NCI-H446 (cell line): ENCODE data around the gene CSTB.
"Not testable (repeated sequence)": the region's sequence is repeated elsewhere in the genome, so short reads cannot be mapped to it uniquely, and the experiment has no call there.

Source experiments
- DNase-seq, 2 experiments: peaks; one replicate each; lab custom pipeline; 2025; lab: John Stamatoyannopoulos, UW

Gene CSTB

DNA sequence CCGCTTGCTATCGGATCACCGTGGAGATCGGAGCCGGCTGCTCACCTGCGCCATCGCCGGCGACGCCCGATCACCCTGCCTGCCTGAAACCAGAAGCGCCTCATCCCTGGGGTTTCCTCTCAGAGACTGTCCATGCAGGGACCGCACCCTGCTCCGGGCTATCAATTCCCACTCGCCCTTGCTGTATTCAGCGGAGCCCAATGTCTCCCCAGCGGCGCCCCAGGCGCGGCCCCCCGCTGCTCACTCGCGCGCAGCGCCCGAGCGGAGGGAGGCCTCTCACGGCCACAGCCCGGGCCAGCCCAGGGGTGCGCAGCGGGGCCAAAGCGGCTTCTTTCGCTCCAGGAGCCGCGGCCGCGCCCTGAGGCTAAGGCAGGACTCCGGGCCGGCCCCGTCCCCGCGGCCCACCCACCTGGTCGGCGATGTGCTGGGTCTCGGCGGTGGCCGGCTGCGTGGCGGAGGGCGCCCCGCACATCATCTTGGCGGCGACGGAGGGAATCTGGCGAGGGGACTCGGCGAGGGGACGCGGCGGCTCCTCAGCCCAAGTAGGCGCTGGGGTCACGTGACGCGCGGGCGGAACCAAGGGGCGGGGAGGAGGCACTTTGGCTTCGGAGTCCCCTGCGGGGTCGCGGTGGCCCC lies at the start of gene CSTB:
Gene CSTB (minus strand): TSS at position 514 of the 636 bp plus-strand sequence. CDS start 39 bp downstream, at position 475.
- DNase-seq, result peak in 1 of 2 experiments; percentile 82

DNA sequence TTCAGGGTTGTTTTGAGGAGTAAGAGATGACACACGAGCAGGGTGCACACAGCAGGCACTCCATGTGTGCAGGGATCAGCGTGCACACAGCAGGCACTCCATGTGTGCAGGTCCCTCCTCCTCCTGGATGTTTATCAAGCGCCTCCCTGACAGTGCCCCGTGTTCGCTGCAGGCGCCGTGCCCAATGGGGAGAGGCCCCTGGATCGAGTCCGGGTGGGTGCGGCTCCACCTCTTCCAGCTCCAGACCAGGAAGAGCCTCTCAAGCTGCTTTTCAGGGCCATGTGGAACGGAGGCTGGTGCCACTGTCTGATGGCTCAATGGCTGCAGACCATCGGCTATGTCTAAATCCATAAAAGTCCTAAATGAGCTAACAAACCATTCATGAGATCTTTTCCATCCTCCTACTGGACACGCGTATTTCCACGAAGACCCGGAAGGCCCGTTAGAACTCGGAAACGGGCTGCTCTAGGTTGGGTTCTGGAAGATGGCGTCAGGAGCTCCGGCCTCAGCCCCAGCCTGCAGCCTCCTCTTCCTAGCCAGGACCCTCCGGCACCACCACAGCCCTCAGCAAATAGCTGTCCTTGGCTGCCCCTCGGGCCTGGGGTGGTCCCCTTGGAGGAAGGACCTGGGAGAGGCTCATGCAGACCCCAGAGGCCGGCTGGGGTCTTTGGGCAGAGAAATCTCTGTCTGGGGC lies 49.3 kb upstream of the CSTB start:
- no peak for DNase-seq

DNA sequence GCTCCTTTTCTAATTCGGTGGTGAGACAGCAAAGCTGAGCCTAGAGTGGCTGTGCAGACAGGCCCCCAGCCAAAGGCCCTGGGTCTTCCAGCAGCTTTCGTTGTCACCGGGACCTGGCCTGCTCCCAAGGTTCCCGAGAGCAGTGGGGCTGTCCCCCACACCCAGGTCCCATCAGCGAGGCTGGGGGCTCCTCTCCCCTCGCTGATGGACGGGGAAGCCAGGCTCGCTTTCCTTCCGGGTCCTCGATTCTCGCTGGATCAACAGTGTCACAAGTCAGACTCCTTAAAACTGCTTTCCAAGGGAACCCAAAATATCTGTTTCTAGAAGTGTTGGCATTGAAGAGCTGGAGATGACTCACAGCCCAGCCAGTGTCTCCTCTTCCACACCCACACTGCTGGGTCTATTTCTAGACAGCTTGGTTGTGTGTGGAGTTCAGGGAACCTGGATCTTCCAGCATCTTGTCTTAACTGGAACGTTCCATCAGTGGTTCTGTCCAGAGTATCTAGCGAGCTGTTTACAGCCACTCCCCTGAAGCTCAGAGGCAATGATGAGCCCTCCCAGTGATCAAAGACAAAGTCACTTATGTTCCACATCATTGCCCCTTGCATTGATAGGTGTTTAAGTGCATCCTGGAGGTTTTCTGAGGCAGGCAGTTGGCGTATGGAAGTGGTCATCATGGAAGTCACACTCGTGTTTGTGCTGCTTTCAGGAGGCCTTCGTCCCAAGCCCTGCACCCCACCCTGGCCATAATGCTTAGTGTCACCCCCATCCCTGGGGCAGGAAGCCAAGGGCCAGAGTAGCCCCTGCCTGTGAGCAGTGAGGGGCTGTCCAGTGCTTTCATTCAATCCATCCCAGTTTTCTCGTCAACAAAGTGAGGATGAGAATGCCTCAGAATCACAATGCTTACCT lies 48.5 kb upstream of the CSTB start:
- peak in 1 of 2 experiments; percentile 16 for DNase-seq

DNA sequence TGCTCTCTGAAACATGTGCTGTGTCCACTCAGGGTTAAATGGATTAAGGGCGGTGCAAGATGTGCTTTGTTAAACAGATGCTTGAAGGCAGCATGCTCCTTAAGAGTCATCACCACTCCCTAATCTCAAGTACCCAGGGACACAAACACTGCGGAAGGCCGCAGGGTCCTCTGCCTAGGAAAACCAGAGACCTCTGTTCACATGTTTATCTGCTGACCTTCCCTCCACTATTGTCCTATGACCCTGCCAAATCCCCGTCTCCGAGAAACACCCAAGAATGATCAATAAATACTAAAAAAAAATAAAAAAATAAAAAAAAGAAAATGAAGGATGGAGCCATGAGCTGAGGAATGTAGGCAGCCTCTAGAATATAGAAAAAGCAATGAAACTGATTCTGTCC lies 46.6 kb upstream of the CSTB start:
- DNase-seq, result not testable (repeated sequence)

DNA sequence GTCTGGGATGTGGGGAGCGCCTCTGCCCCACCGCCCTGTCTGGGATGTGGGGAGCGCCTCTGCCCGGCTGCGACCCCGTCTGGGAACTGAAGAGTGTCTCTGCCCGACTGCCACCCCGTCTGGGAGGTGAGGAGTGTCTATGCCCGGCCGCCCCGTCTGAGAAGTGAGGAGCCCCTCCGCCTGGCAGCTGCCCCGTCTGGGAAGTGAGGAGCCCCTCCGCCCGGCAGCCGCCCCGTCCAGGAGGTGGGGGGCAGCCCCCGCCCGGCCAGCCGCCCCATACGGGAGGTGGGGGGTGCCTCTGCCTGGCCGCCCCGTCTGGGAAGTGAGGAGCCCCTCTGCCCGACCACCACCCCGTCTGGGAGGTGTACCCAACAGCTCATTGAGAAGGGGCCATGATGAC lies 46.1 kb upstream of the CSTB start:
- not testable (repeated sequence) for DNase-seq

DNA sequence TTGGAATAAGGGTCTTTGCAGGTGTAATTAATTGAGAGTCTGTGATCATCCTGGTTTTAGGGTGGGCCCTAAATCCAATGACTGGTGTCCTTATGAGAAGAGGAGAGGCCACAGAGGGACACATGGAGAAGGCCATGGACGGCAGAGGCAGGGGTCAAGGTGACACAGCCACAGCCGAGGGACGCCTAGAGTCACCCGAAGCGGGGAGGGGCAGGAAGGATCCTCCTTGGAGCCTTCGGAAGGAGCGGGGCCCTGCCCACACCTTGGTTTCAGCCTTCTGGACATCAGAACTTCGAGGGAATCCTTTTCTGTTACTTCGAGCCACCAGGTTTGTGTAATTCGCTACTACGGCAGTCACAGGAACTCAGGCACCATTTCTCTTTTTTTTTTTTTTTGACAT lies 44.4 kb upstream of the CSTB start:
- DNase-seq, result no peak

DNA sequence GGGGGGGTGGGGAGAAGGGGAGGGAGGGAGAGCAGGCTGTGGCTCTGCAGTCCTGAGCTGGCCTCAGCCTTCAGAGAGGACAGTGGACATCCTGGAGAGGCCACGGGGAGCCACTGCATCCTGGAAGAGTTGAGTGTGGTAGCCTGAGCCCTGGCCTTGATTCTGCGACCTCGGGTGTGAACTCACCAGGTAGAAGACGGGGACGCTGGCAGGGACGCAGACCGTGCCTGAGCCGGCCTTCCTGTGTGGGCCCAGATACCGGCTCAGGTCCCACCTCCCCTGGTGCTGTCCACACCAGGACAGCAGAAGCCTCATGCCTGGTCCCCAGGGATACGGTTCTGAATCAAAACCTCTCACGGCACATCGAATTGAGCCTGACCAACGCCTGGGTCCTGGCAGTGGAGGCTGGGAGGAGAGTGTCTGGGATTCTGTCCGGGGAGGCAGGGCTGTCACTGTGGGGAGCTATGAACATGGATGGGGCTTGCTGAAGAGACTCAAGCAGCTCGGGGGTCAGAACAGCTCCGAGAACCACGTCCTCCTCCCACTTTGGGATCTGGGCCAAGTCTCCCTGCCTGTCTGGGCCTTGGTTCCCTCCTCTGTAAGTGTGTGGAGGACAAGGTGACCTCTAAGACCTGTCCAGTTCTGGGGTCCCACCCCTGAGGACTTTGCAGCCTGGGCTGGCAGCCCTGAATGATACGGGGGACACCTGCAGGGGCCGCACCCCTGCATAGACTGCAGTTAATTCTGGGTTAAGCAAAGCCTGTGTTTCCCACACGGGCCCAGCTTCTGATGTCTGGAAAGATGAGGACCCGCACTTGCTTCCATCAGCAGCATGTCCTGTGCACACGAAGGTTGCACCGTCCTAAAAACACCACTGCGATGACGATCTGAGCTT lies 43.6 kb upstream of the CSTB start:
- DNase-seq, result no peak

- no peak for DNase-seq
Measured at GRCh38 chr21:43818685-43819084, 42.6 kb upstream of the CSTB start.

- DNase-seq, result no peak
Measured at GRCh38 chr21:43817157-43818086, 41.3 kb upstream of the CSTB start.

DNA sequence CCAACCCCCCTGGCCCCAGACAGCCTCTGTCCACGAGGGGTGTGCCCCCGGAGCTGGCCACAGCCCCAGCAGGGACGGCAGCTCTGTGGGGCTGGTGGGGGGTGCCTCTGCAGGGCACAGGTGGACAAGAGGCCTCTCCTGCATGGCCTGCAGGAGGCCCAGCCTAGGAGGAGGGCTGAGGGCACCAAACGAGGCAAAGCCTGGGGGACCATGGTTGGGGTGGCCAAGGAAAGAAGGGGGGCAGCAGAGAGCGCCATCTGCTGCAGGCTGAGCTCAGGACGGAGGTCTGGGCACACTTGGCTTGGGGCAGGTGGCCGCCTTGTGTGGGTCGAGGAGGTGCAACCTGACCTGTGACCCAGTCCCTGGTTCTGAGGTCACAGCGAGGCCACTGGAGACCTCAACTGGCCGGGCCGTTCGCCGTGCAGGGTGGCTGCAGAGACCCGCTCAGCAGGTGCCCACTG lies 40.5 kb upstream of the CSTB start:
- no peak for DNase-seq

- DNase-seq, result no peak
Measured at GRCh38 chr21:43815991-43816390, 39.9 kb upstream of the CSTB start.

DNA sequence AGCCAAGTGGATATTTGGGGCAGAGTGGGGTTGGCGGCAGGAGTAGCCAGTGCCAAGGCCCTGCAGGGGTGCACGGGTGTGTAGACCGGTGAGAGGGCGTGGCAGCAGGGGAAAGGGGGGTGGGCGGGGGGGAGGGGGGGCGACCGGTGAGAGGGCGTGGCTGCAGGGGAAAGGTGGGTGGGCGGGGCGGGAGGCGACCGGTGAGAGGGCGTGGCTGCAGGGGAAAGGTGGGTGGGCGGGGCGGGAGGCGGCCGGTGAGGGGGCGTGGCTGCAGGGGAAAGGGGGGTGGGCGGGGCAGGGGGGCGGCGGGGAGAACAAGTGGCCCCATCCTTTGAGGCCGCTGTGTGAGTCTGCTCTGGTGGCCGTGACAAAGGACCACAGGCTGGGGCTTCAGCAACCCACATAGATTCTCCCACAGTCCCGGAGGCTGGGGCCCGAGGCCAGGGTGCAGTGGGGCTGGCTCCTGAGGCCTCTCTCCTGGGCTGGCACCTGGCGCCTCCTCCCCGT lies 39.1 kb upstream of the CSTB start:
- no peak for DNase-seq

- DNase-seq, result peak in 1 of 2 experiments; percentile 28
Measured at GRCh38 chr21:43814215-43815106, 38.4 kb upstream of the CSTB start.

- DNase-seq, result no peak
Measured at GRCh38 chr21:43813656-43813980, 37.5 kb upstream of the CSTB start.

GRCh38 chr21:43812957-43813655 lies 37.0 kb upstream of the CSTB start:
- no peak for DNase-seq

DNA sequence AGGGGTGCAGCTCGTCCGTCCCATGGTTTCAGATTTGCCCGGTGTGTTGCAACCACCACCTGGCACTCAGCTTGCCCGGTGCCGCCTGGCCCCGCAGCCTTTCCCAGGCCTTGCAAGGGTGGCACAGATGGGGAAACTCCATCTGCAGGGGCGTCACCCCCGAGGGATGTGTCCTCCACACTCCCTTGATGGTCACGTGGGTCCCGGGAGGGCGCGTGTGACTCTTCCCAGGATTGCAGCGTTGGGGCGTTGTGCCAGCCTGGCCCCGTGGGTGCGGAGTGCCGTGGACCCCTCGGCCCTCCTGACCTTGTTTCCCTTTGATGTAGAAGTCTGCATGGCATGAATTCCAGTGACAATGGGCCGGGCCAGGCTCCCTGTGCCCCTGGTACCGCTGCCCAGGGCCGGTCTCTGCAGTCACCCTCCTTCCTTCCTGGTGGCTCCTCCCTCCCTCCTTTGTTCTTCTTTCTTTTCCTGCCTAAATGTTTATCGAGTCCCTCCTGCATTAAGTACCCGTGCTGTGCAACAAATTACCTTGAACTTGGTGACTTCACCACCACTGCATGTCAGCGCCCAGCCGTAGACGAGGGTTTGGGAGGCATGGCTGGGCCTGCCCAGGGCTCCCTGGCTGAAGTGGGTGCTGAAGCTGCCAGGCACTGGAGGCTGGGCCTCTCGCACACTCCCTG lies 36.2 kb upstream of the CSTB start:
- peak in 1 of 2 experiments; percentile 28 for DNase-seq

DNA sequence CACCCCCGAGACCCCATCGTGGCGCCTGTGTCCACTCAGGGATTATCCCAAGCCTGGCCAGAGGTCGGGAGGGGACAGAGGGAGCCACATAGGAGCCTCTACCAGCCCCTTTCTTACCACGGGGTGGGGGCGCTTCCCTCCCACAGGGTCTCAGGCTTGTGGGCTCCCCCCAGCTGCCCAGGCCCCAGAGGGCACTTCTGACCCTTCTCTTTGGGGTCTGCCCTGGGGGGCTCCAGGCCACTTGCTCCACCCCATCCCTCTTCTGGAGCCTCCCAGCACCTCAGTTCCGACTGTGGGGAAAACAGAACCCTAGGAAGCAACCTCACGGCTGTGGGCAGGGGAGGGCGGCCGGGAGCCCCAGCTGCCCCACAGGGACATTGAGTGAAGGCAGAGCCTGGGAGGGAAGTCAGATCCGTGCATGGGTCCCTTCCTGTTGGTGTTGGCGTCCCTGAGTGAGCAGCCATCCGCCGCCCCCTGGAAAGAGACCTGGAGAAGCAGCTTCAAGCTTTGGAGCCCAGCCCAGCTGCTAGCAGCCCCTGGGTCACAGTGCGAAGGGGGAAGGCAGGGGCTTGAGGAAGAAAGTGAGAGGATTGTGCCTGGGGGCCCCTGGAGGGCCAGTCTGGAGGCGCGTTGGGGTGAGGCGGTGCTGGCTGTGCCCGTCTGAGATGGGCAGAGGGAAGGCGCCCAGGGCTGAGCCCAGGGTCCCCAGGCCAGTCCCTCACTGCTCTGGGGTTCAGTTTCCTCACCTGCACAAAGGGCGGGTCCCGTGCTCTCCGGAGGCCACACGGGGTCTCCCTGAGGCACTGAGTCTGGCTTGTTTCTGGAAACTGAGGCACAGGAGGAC lies 35.4 kb upstream of the CSTB start:
- DNase-seq, result peak in 1 of 2 experiments; percentile 10
